Esophagus muscularis mucosa (tissue), 4 donors: Measurements from ENCODE around the gene WDR62. TPM values are rescaled to one million over a fixed set of nuclear protein-coding genes. Genes with fewer than 3 reads are reported as not detected.

Source experiments
- DNase-seq: peaks from one replicate; pipeline ENCODE4 v3.0.0-alpha.2; 2017; ENCODE audit errors: extremely low spot score
- H3K27ac ChIP-seq, 4 donors: fragments of 200-600 bp; sonication (generic); replicated peaks in 1 of 4; 1 replicate in 3 of 4; 2 replicates in 1 of 4; pipeline ENCODE4 v1.5.1; 2016 to 2019; ENCODE audit warnings: mild to moderate bottlenecking in 1 of 4
- H3K27me3 ChIP-seq, 4 donors: fragments of 200-600 bp; sonication (generic); one replicate each; pipeline versions ENCODE4 v1.5.1 to v1.6.0; 2016 to 2019
- H3K36me3 ChIP-seq, 4 donors: fragments of 200-600 bp; sonication (generic); one replicate each; pipeline ENCODE4 v1.5.1; 2016 to 2019
- H3K4me1 ChIP-seq, 4 donors: fragments of 200-600 bp; sonication (generic); one replicate each; pipeline ENCODE4 v1.5.1; 2016 to 2019
- H3K4me3 ChIP-seq, 4 donors: fragments of 200-600 bp; sonication (generic); 1 replicate in 2 of 4; 2 replicates in 2 of 4; pipeline ENCODE4 v1.5.1; 2016 to 2019; ENCODE audit warnings: mild to moderate bottlenecking in 4 of 4, moderate library complexity in 1 of 4
- H3K9me3 ChIP-seq, 4 donors: fragments of 200-600 bp; sonication (generic); 1 replicate in 3 of 4; 2 replicates in 1 of 4; pipeline ENCODE4 v1.5.1; 2016 to 2019
- CTCF ChIP-seq, 3 experiments: fragments of 200-600 bp in 2 of 3; fragments of 450-650 bp in 1 of 3; sonication (generic) in 2 of 3; IDR thresholded peaks; one replicate each; pipeline ENCODE4 v1.5.1; 2017 to 2019; ENCODE audit warnings: antibody characterized with exemption in 3 of 3, mild to moderate bottlenecking in 2 of 3, moderate library complexity in 1 of 3
- EP300 ChIP-seq: sonication (generic); formaldehyde crosslinking; IDR thresholded peaks from one replicate; pipeline ENCODE4 v1.6.1; 2017; ENCODE audit warnings: antibody characterized with exemption
- POLR2A ChIP-seq: fragments of 450-650 bp; IDR thresholded peaks from one replicate; pipeline ENCODE4 v1.6.1; 2017; ENCODE audit warnings: antibody characterized with exemption, moderate library complexity, mild to moderate bottlenecking, low read depth
- POLR2AphosphoS5 ChIP-seq, 2 donors: sonication (generic); formaldehyde crosslinking; IDR thresholded peaks; one replicate each; pipeline ENCODE4 v1.6.1; 2017; ENCODE audit warnings: antibody characterized with exemption in 2 of 2
- WGBS: methylation state at CpG from one replicate; pipeline ENCODE4 v1.1.5; 2018; 5-methylcytosine and 5-hydroxymethylcytosine counted together
- intact Hi-C: fragments of 100-400 bp; cut with DNase I; formaldehyde crosslinking; loops from one replicate; pipeline ENCODE4 v1.15.1; 2023
- total RNA-seq, 4 donors: library from RNA; depleted of rRNA; stranded (reverse); fragments of >200 nt; gene quantifications; one replicate each; pipeline versions ENCODE4 v1.1.0 to v1.2.1, GENCODE V29; 2016

Gene WDR62
- total RNA-seq, 4 donors from 2014 or later: 0.26 to 0.52 (median 0.50) TPM; not detected in 1

- peaks cover 16 to 37% (median 34%) of the 10 kb centered on the region in 4 donors for H3K36me3 ChIP-seq
- peak within 1 kb of the TSS; percentile 52 to 74 (median 64) for H3K4me3 ChIP-seq
- peaks cover 31 to 53% (median 36%) of the 10 kb centered on the region in 4 donors for H3K4me1 ChIP-seq
- no peaks in the 10 kb centered on the region for H3K27me3 ChIP-seq
- WGBS: 10% methylated on average over 11 of the region's 40 CpGs
- no peak for TF ChIP-seq EP300
- peak; percentile 55 for TF ChIP-seq POLR2A
- TF ChIP-seq CTCF (IDR thresholded peaks at IDR 0.05): no peak
- peak; percentile 92 to 94 for TF ChIP-seq POLR2AphosphoS5 (IDR thresholded peaks at IDR 0.05)
- intact Hi-C loops: no loop called here
- peak; percentile 92 for DNase-seq
- no peaks in the 10 kb centered on the region for H3K9me3 ChIP-seq
- H3K27ac ChIP-seq: peak within 1 kb of the TSS; percentile 92 to 98 (median 96)
Measured at GRCh38 chr19:36152352-36153091, 97.8 kb downstream of the WDR62 start, which contains the start of gene COX7A1. COX7A1 (minus strand) TSS chr19:36152447; CDS start chr19:36152407, 40 bp downstream.

- Histone ChIP-seq H3K9me3 (no peaks in the 10 kb centered on the region), H3K4me1 (peaks cover 31 to 53% (median 36%) of the 10 kb centered on the region in 4 donors), H3K27me3 (no peaks in the 10 kb centered on the region), H3K4me3 (peak overlapping the region; percentile 52 to 74 (median 64)), H3K36me3 (peaks cover 10 to 31% (median 28%) of the 10 kb centered on the region in 4 donors), H3K27ac (peak overlapping the region; percentile 92 to 98 (median 96))
- WGBS: 85% methylated on average over 10 of the region's 10 CpGs
- TF ChIP-seq POLR2A (no peak), POLR2AphosphoS5 (IDR thresholded peaks at IDR 0.05) (no peak)
- no peak for DNase-seq
- intact Hi-C loops: no loop called here
Measured at GRCh38 chr19:36153126-36153525, 98.4 kb downstream of the WDR62 start.

Other genes starting within 250 kb of the WDR62 start
- gene PRODH2, start 242.1 kb upstream of the WDR62 start, total RNA-seq: not detected
- not detected for gene NPHS1, start 202.4 kb upstream of the WDR62 start, total RNA-seq
- not detected for gene KIRREL2, start 198.0 kb upstream of the WDR62 start, total RNA-seq
- gene APLP1, start 186.3 kb upstream of the WDR62 start, total RNA-seq: 10 to 100 TPM in 2 of 4 donors, 1 to 10 TPM in 2; 4.6 to 14.6 (median 8.8) TPM
- 1 to 10 TPM; 2.5 to 6.2 (median 5.3) TPM for gene NFKBID, start 154.4 kb upstream of the WDR62 start, total RNA-seq
- gene HCST, start 152.4 kb upstream of the WDR62 start, total RNA-seq: 10 to 100 TPM in 1 of 4 donors, 1 to 10 TPM in 1, not detected in 2; 3.7 to 14.6 TPM
- 100 to 1,000 TPM in 1 of 4 donors, 10 to 100 TPM in 3; 47.1 to 145 (median 50.7) TPM for gene TYROBP, start 146.6 kb upstream of the WDR62 start, total RNA-seq
- 10 to 100 TPM in 3 of 4 donors, 1 to 10 TPM in 1; 7.5 to 22.6 (median 15.3) TPM for gene LRFN3, start 118.5 kb upstream of the WDR62 start, total RNA-seq
- 10 to 100 TPM; 44.0 to 60.3 (median 50.2) TPM for gene SDHAF1, start 59.7 kb upstream of the WDR62 start, total RNA-seq
- 1 to 10 TPM in 1 of 4 donors, not detected in 3; 1.3 TPM for gene SYNE4, start 46.1 kb upstream of the WDR62 start, total RNA-seq
- 10 to 100 TPM; 27.0 to 43.6 (median 35.5) TPM for gene ALKBH6, start 40.7 kb upstream of the WDR62 start, total RNA-seq
- gene CLIP3, start 22.0 kb upstream of the WDR62 start, total RNA-seq: 10 to 100 TPM; 39.9 to 73.3 (median 51.4) TPM
- 10 to 100 TPM in 2 of 4 donors, 1 to 10 TPM in 2; 6.3 to 21.3 (median 12.1) TPM for gene THAP8, start 612 bp upstream of the WDR62 start, total RNA-seq
- gene OVOL3, start 56.2 kb downstream of the WDR62 start, total RNA-seq: not detected
- 100 to 1,000 TPM in 2 of 4 donors, 10 to 100 TPM in 2; 64.8 to 152 (median 85.7) TPM for gene POLR2I, start 60.0 kb downstream of the WDR62 start, total RNA-seq
- gene TBCB, start 60.6 kb downstream of the WDR62 start, total RNA-seq: 100 to 1,000 TPM; 164 to 230 (median 192) TPM
- 100 to 1,000 TPM; 212 to 245 (median 229) TPM for gene CAPNS1, start 85.2 kb downstream of the WDR62 start, total RNA-seq
- 100 to 1,000 TPM in 2 of 4 donors, 10 to 100 TPM in 2; 65.8 to 231 (median 101) TPM for gene COX7A1, start 97.5 kb downstream of the WDR62 start, total RNA-seq
- 1 to 10 TPM; 4.6 to 5.7 (median 5.1) TPM for gene ZNF565, start 159.8 kb downstream of the WDR62 start, total RNA-seq
- 10 to 100 TPM; 44.9 to 78.2 (median 49.9) TPM for gene ZNF146, start 160.2 kb downstream of the WDR62 start, total RNA-seq